ENCODE measurements around the gene TAS2R13. TPM values are rescaled to one million over a fixed set of nuclear protein-coding genes. Genes with fewer than 3 reads are reported as not detected.

Gene TAS2R13
- total RNA-seq: 1.2 and 2.4 TPM in 2 replicates
- long read RNA-seq: 0 reads

GRCh38 chr12:10909462-10909861, at the start of gene TAS2R13:
TAS2R13 (minus strand) TSS chr12:10909562; CDS start chr12:10909298, 264 bp downstream.
- H3K27ac Mint-ChIP-seq (ENCODE audit: unreplicated experiment): no peak within 1 kb of the TSS
- peaks cover 11% of the 10 kb centered on the region for H3K36me3 Mint-ChIP-seq (ENCODE audit: unreplicated experiment)
- no peaks in the 10 kb centered on the region for H3K27me3 Mint-ChIP-seq (ENCODE audit: unreplicated experiment)
- DNase-seq (ENCODE audit: extremely low spot score, unreplicated experiment): no peak
- no peaks in the 10 kb centered on the region for H3K4me1 Mint-ChIP-seq (ENCODE audit: unreplicated experiment)
- H3K4me3 Mint-ChIP-seq (ENCODE audit: unreplicated experiment): no peak within 1 kb of the TSS
- H3K9me3 Mint-ChIP-seq (ENCODE audit: unreplicated experiment): peaks cover 14% of the 10 kb centered on the region
- no peak for TF ChIP-seq CTCF (IDR thresholded peaks at IDR 0.05)

- TF ChIP-seq CTCF (IDR thresholded peaks at IDR 0.05): no peak
- peaks cover 12% of the 10 kb centered on the region for H3K4me1 Mint-ChIP-seq (ENCODE audit: unreplicated experiment)
- H3K9me3 Mint-ChIP-seq (ENCODE audit: unreplicated experiment): peaks cover 35% of the 10 kb centered on the region
- peaks cover 25% of the 10 kb centered on the region for H3K36me3 Mint-ChIP-seq (ENCODE audit: unreplicated experiment)
- H3K27me3 Mint-ChIP-seq (ENCODE audit: unreplicated experiment): no peaks in the 10 kb centered on the region
- no peak overlapping the region for H3K4me3 Mint-ChIP-seq (ENCODE audit: unreplicated experiment)
- no peak overlapping the region for H3K27ac Mint-ChIP-seq (ENCODE audit: unreplicated experiment)
- no peak for DNase-seq (ENCODE audit: extremely low spot score, unreplicated experiment)
These were observed 48.4 kb upstream of the TAS2R13 start for GRCh38 chr12:10957741-10958140.

GRCh38 chr12:10956085-10956484, 46.7 kb upstream of the TAS2R13 start:
- no peak for TF ChIP-seq CTCF (IDR thresholded peaks at IDR 0.05)
- no peak overlapping the region for H3K4me3 Mint-ChIP-seq (ENCODE audit: unreplicated experiment)
- peaks cover 37% of the 10 kb centered on the region for H3K9me3 Mint-ChIP-seq (ENCODE audit: unreplicated experiment)
- H3K36me3 Mint-ChIP-seq (ENCODE audit: unreplicated experiment): peaks cover 25% of the 10 kb centered on the region
- no peak overlapping the region for H3K27ac Mint-ChIP-seq (ENCODE audit: unreplicated experiment)
- peaks cover 14% of the 10 kb centered on the region for H3K4me1 Mint-ChIP-seq (ENCODE audit: unreplicated experiment)
- no peaks in the 10 kb centered on the region for H3K27me3 Mint-ChIP-seq (ENCODE audit: unreplicated experiment)
- no peak for DNase-seq (ENCODE audit: extremely low spot score, unreplicated experiment)

- Mint-ChIP-seq H3K4me3 (ENCODE audit: unreplicated experiment) (no peak overlapping the region), H3K27ac (ENCODE audit: unreplicated experiment) (no peak overlapping the region), H3K9me3 (ENCODE audit: unreplicated experiment) (peaks cover 55% of the 10 kb centered on the region), H3K27me3 (ENCODE audit: unreplicated experiment) (no peaks in the 10 kb centered on the region), H3K4me1 (ENCODE audit: unreplicated experiment) (peaks cover 14% of the 10 kb centered on the region), H3K36me3 (ENCODE audit: unreplicated experiment) (peaks cover 36% of the 10 kb centered on the region)
- TF ChIP-seq CTCF (IDR thresholded peaks at IDR 0.05): no peak
- no peak for DNase-seq (ENCODE audit: extremely low spot score, unreplicated experiment)
These were observed 43.3 kb upstream of the TAS2R13 start for GRCh38 chr12:10952645-10953044.

- H3K4me1 Mint-ChIP-seq (ENCODE audit: unreplicated experiment): no peaks in the 10 kb centered on the region
- no peak overlapping the region for H3K4me3 Mint-ChIP-seq (ENCODE audit: unreplicated experiment)
- DNase-seq (ENCODE audit: extremely low spot score, unreplicated experiment): no peak
- peaks cover 40% of the 10 kb centered on the region for H3K9me3 Mint-ChIP-seq (ENCODE audit: unreplicated experiment)
- no peaks in the 10 kb centered on the region for H3K27me3 Mint-ChIP-seq (ENCODE audit: unreplicated experiment)
- TF ChIP-seq CTCF (IDR thresholded peaks at IDR 0.05): no peak
- H3K36me3 Mint-ChIP-seq (ENCODE audit: unreplicated experiment): peaks cover 19% of the 10 kb centered on the region
- no peak overlapping the region for H3K27ac Mint-ChIP-seq (ENCODE audit: unreplicated experiment)
These were observed 33.8 kb upstream of the TAS2R13 start for GRCh38 chr12:10943167-10943566.

Measured in osteocyte (in vitro differentiated cells).